ENCODE results near the gene TUFT1.
"Not testable (repeated sequence)": the region's sequence is repeated elsewhere in the genome, so short reads cannot be mapped to it uniquely, and the experiment has no call there.

Gene TUFT1

GRCh38 chr1:151618003-151618402 lies 77.9 kb downstream of the TUFT1 start:
- DNase-seq (ENCODE audit: low read depth in 2 of 2), result no peak

DNA sequence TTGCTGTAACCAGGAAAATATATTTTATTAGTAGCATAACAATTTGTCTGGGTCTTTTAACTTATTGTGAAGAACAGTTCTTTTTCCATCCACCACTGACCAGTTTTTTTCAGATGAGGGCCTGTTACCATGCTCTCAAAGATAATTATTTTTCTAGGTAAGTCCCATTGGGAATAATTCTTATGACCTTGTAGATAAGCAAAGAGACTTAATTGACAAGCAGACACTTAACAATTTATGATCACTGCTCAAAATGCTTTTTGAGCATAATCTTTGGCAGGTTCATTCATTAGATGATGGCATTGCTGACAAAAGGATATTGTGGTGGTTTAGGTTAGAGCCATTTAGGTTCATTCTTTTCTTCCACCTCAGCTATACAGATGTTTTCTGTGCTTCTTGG lies 78.4 kb downstream of the TUFT1 start:
- DNase-seq (ENCODE audit: low read depth in 2 of 2), result no peak

- not testable (repeated sequence) for DNase-seq (ENCODE audit: low read depth in 2 of 2)
These were observed 78.9 kb downstream of the TUFT1 start for GRCh38 chr1:151618996-151619395.

GRCh38 chr1:151619489-151620093 lies 79.5 kb downstream of the TUFT1 start:
- DNase-seq (ENCODE audit: low read depth in 2 of 2), result no peak

GRCh38 chr1:151620286-151620685 lies 80.2 kb downstream of the TUFT1 start:
- DNase-seq (ENCODE audit: low read depth in 2 of 2), result no peak

DNA sequence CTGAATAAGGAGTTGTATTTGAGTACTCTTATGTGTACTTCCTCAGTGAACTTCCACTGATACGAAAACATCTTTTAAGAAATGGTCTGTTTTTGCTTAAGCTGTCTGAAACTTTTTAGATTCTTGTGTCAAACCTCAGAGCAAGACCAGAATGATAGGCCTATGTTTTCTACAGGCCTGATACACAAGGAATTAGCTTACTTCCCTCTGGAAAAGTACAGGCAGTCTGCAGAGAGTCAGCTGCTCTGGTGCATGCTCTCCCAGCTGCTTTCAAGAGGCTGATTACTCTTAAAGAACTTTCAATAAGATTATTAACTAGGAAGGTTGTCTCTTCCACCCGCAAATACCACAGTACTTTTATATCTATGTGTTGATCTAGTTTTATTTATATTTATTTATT lies 81.2 kb downstream of the TUFT1 start:
- DNase-seq (ENCODE audit: low read depth in 2 of 2), result no peak

DNA sequence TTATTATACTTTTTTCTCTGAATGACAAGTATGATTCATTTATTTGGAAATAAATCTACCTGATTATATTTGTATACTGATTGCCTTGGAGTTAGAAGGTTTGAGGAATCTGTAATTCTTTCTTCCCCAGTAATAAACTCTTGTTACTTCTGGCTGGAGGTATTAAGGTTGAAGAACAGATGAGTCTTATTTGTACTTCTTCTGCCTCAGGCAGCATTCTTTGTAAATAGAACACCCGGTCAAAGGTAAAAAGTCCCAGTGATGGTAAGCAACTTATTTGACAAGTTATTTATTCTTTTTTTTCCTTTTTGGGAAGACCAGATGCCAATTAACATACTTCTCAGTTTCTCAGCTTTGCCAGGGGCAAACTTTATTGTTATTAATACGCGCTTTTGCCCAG lies 84.7 kb downstream of the TUFT1 start:
- no peak for DNase-seq (ENCODE audit: low read depth in 2 of 2)

DNA sequence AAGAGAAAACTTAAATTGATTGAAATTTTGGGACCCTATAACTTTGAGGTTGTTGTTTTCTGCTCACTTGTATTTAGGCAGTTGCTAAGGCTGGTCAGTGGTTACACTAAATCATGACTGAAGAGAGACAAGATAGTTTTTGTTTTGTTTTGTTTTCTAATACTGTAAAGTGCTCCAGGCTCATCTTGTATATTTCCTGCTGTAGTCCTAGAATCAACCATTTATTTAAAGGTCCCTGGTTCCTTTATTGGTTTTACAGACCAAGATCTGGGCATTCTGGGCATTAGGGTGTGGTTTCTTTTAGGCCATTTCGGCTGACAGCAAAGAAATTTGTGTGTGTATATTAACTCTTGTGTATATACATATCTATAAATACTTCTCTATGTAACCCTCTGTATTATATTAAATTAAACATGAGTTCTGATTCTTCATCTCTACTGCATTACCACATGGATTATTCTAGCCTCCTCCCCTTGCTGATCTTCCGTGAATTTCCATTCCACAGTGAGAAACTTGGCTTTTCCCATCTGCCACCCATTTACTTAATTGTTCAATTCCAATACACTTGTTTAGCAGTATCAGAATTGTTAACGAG lies 86.7 kb downstream of the TUFT1 start:
- DNase-seq (ENCODE audit: low read depth in 2 of 2), result no peak

DNA sequence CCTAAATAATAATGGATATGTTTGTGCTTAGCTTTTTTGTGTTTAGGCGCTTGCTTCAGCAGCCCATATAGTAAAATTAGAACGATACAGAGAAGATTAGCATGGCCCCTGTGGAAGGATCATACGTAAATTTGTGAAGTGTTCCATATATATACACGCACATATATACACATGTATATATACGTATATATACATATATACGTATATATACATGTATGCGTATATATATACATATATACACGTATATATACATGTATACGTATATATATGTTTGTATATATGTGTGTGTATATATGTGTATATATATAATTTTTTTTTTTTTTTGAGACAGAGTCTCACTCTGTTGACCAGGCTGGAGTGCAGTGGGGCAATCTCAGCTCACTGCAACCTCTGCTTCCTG lies 89.2 kb downstream of the TUFT1 start:
- DNase-seq (ENCODE audit: low read depth in 2 of 2), result no peak

Measured in stimulated activated CD4-positive, alpha-beta T cell treated with anti-CD3 and anti-CD28 coated beads, Interleukin-15, amount 100 ng/mL, for 48 hours (primary cell).